Measurements from ENCODE around the gene TENT4B.
"Not testable (repeated sequence)": the region's sequence is repeated elsewhere in the genome, so short reads cannot be mapped to it uniquely, and the experiment has no call there.

The TENT4B gene

GRCh38 chr16:50153596-50154419 is 702 bp downstream of the TENT4B start:
- peak in 1 of 2 donors; percentile 32 for DNase-seq (ENCODE audit: extremely low read depth in 1 of 2, low read depth in 1 of 2)

- no peak for DNase-seq (ENCODE audit: extremely low read depth in 1 of 2, low read depth in 1 of 2)
Measured at GRCh38 chr16:50154420-50154950, 1.4 kb downstream of the TENT4B start.

- DNase-seq (ENCODE audit: extremely low read depth in 1 of 2, low read depth in 1 of 2): no peak
Measured at GRCh38 chr16:50155925-50156324, 2.8 kb downstream of the TENT4B start.

GRCh38 chr16:50156590-50156989 is 3.5 kb downstream of the TENT4B start:
- no peak for DNase-seq (ENCODE audit: extremely low read depth in 1 of 2, low read depth in 1 of 2)

GRCh38 chr16:50160495-50161164 is 7.5 kb downstream of the TENT4B start:
- DNase-seq (ENCODE audit: extremely low read depth in 1 of 2, low read depth in 1 of 2): no peak

GRCh38 chr16:50161950-50162349 is 8.8 kb downstream of the TENT4B start:
- DNase-seq (ENCODE audit: extremely low read depth in 1 of 2, low read depth in 1 of 2): no peak

- no peak for DNase-seq (ENCODE audit: extremely low read depth in 1 of 2, low read depth in 1 of 2)
Measured at GRCh38 chr16:50165473-50165872, 12.4 kb downstream of the TENT4B start.

- DNase-seq (ENCODE audit: extremely low read depth in 1 of 2, low read depth in 1 of 2): no peak
Measured at GRCh38 chr16:50166511-50167500, 13.7 kb downstream of the TENT4B start.

- no peak for DNase-seq (ENCODE audit: extremely low read depth in 1 of 2, low read depth in 1 of 2)
Measured at GRCh38 chr16:50167556-50167955, 14.4 kb downstream of the TENT4B start.

- no peak for DNase-seq (ENCODE audit: extremely low read depth in 1 of 2, low read depth in 1 of 2)
Measured at GRCh38 chr16:50169555-50170096, 16.5 kb downstream of the TENT4B start.

GRCh38 chr16:50171773-50172172 is 18.7 kb downstream of the TENT4B start:
- not testable (repeated sequence) for DNase-seq (ENCODE audit: extremely low read depth in 1 of 2, low read depth in 1 of 2)

GRCh38 chr16:50172195-50172922 is 19.3 kb downstream of the TENT4B start:
- no peak for DNase-seq (ENCODE audit: extremely low read depth in 1 of 2, low read depth in 1 of 2)

- no peak for DNase-seq (ENCODE audit: extremely low read depth in 1 of 2, low read depth in 1 of 2)
Measured at GRCh38 chr16:50173316-50173715, 20.2 kb downstream of the TENT4B start.

GRCh38 chr16:50178491-50178941 is 25.4 kb downstream of the TENT4B start:
- no peak for DNase-seq (ENCODE audit: extremely low read depth in 1 of 2, low read depth in 1 of 2)

GRCh38 chr16:50182441-50182840 is 29.3 kb downstream of the TENT4B start:
- no peak for DNase-seq (ENCODE audit: extremely low read depth in 1 of 2, low read depth in 1 of 2)

GRCh38 chr16:50183316-50183715 is 30.2 kb downstream of the TENT4B start:
- DNase-seq (ENCODE audit: extremely low read depth in 1 of 2, low read depth in 1 of 2): no peak

- DNase-seq (ENCODE audit: extremely low read depth in 1 of 2, low read depth in 1 of 2): no peak
Measured at GRCh38 chr16:50185005-50185505, 31.9 kb downstream of the TENT4B start.

- DNase-seq (ENCODE audit: extremely low read depth in 1 of 2, low read depth in 1 of 2): no peak
Measured at GRCh38 chr16:50188619-50189136, 35.6 kb downstream of the TENT4B start.

GRCh38 chr16:50190292-50190691 is 37.2 kb downstream of the TENT4B start:
- DNase-seq (ENCODE audit: extremely low read depth in 1 of 2, low read depth in 1 of 2): no peak
